GM18526 (cell line): ENCODE data around the gene ENPP1.

ENCODE experiments used
- POLR2A ChIP-seq: IDR thresholded peaks from 3 replicates; pipeline ENCODE4 v1.6.1; 2011; ENCODE audit not compliant: insufficient read length; ENCODE audit errors: extremely low read depth

The ENPP1 gene

GRCh38 chr6:131839388-131839787, 31.6 kb downstream of the ENPP1 start:
- no peak for TF ChIP-seq POLR2A

GRCh38 chr6:131840441-131840840, 32.6 kb downstream of the ENPP1 start:
- no peak for TF ChIP-seq POLR2A

GRCh38 chr6:131840936-131841583, 33.2 kb downstream of the ENPP1 start:
- no peak for TF ChIP-seq POLR2A

- no peak for TF ChIP-seq POLR2A
Observed at GRCh38 chr6:131843768-131844167, 35.9 kb downstream of the ENPP1 start.

- TF ChIP-seq POLR2A = no peak
Observed at GRCh38 chr6:131844243-131844841, 36.5 kb downstream of the ENPP1 start.

GRCh38 chr6:131846023-131846663, 38.3 kb downstream of the ENPP1 start:
- no peak for TF ChIP-seq POLR2A

- no peak for TF ChIP-seq POLR2A
Observed at GRCh38 chr6:131846905-131847304, 39.1 kb downstream of the ENPP1 start.

- no peak for TF ChIP-seq POLR2A
Observed at GRCh38 chr6:131849799-131850198, 42.0 kb downstream of the ENPP1 start.

- no peak for TF ChIP-seq POLR2A
Observed at GRCh38 chr6:131851049-131851769, 43.4 kb downstream of the ENPP1 start.

GRCh38 chr6:131852200-131852599, 44.4 kb downstream of the ENPP1 start:
- TF ChIP-seq POLR2A = no peak

GRCh38 chr6:131854803-131855202, 47.0 kb downstream of the ENPP1 start:
- no peak for TF ChIP-seq POLR2A

- no peak for TF ChIP-seq POLR2A
Observed at GRCh38 chr6:131858765-131859415, 51.1 kb downstream of the ENPP1 start.

- TF ChIP-seq POLR2A = no peak
Observed at GRCh38 chr6:131861381-131861780, 53.6 kb downstream of the ENPP1 start.

- TF ChIP-seq POLR2A = no peak
Observed at GRCh38 chr6:131862476-131862875, 54.7 kb downstream of the ENPP1 start.

- no peak for TF ChIP-seq POLR2A
Observed at GRCh38 chr6:131867744-131868143, 59.9 kb downstream of the ENPP1 start.
